ENCODE results near the gene PLEKHA3. TPM values are rescaled to one million over a fixed set of nuclear protein-coding genes. Genes with fewer than 3 reads are reported as not detected.

The PLEKHA3 gene
- total RNA-seq, 1 experiment from 2014 or later = 25.9 TPM

- Histone ChIP-seq H2BK5ac (ENCODE audit: insufficient read length, low read length) (no peak overlapping the region), H3K79me2 (ENCODE audit: insufficient read depth, low read length) (no peaks in the 10 kb centered on the region), H2BK20ac (ENCODE audit: low read depth, low read length, poor library complexity, severe bottlenecking) (no peak overlapping the region), H3K27me3 (ENCODE audit: insufficient read depth, low read length) (no peaks in the 10 kb centered on the region), H4K5ac (ENCODE audit: insufficient read length, low read depth, low read length) (no peak overlapping the region), H3K9ac (ENCODE audit: extremely low read depth, insufficient read length, low read length) (no peak overlapping the region), H3K79me1 (ENCODE audit: insufficient read depth, low read depth, low read length, poor library complexity, severe bottlenecking) (no peaks in the 10 kb centered on the region), H3K23ac (ENCODE audit: insufficient read length, low read depth, low read length) (no peak overlapping the region), H3K18ac (ENCODE audit: insufficient read length, low read depth, low read length) (no peak overlapping the region), H2BK12ac (ENCODE audit: insufficient read length, low read depth, low read length) (no peak overlapping the region), H2BK15ac (ENCODE audit: low read depth, low read length) (no peak overlapping the region), H3K56ac (ENCODE audit: insufficient read length, low read depth, low read length) (no peak overlapping the region), H2BK120ac (ENCODE audit: low read depth, low read length, poor library complexity, severe bottlenecking) (no peak overlapping the region), H3K4me2 (ENCODE audit: insufficient read depth, insufficient read length, low read length) (no peak overlapping the region), H4K8ac (replicated peaks; ENCODE audit: insufficient read length, low read depth, low read length) (no peak overlapping the region), H3T11ph (ENCODE audit: low read length) (no peak overlapping the region), H3K9me3 (ENCODE audit: control insufficient read depth, low read depth, low read length) (no peaks in the 10 kb centered on the region), H3K23me2 (ENCODE audit: insufficient read length, low read depth, low read length, poor library complexity, severe bottlenecking) (no peaks in the 10 kb centered on the region), H4K91ac (ENCODE audit: insufficient read length, low read depth, low read length) (no peak overlapping the region), H2AK5ac (ENCODE audit: insufficient read length, low read length) (no peak overlapping the region), H3K4me1 (ENCODE audit: insufficient read depth, low read length) (no peaks in the 10 kb centered on the region), H2AFZ (ENCODE audit: low read length) (no peak overlapping the region), H4K20me1 (ENCODE audit: control insufficient read depth, insufficient read depth, insufficient read length) (no peaks in the 10 kb centered on the region), H3K14ac (ENCODE audit: insufficient read depth, low read length) (no peak overlapping the region), H3K27ac (ENCODE audit: insufficient read length, low read depth, low read length) (no peak overlapping the region), H3K4ac (ENCODE audit: low read depth, low read length) (no peak overlapping the region)
- H3K27ac Mint-ChIP-seq = no peak overlapping the region
- peaks cover 0 to 6% (median 0%) of the 10 kb centered on the region in 3 experiments; a peak in 3 of 7 replicates for H3K36me3 Mint-ChIP-seq (ENCODE audit: insufficient read depth in 1 of 3, low read depth in 3 of 3)
- WGBS (ENCODE audit: extremely low coverage, insufficient read length, low lambda C conversion rate) = no CpG with 5 or more reads among the region's 1 CpG
- no peaks in the 10 kb centered on the region for H3K9me3 Mint-ChIP-seq
- DNase-seq = no peak
- H3K4me1 Mint-ChIP-seq = peaks cover 0 to under 1% of the 10 kb centered on the region in 2 experiments; a peak in 1 of 4 replicates
- no peak for TF ChIP-seq CTCF (conservative IDR thresholded peaks at IDR 0.05)
- H3K4me3 Mint-ChIP-seq = no peak overlapping the region
- no peaks in the 10 kb centered on the region for H3K27me3 Mint-ChIP-seq (ENCODE audit: low read depth)
Measured at GRCh38 chr2:178517496-178517895, 37.2 kb downstream of the PLEKHA3 start.

Data from H9 (cell line).